Activated CD4-positive, alpha-beta memory T cell treated with anti-CD3 and anti-CD28 coated beads for 36 hours (primary cell): ENCODE data around the gene GPC5. TPM values are rescaled to one million over a fixed set of nuclear protein-coding genes. Genes with fewer than 3 reads are reported as not detected.
"Not testable (repeated sequence)": the region's sequence is repeated elsewhere in the genome, so short reads cannot be mapped to it uniquely, and the experiment has no call there.

Source experiments
- CTCF ChIA-PET: fragments of 350-600 bp; sonication (Branson Sonifier 250); formaldehyde crosslinking; loops from one replicate; lab custom pipeline; 2021; ENCODE audit warnings: antibody characterized with exemption, inconsistent platforms; lab: Charles Lee
- POLR2A ChIA-PET: fragments of 350-600 bp; sonication (Branson Sonifier 250); formaldehyde crosslinking; loops from one replicate; lab custom pipeline; 2021; ENCODE audit warnings: antibody characterized with exemption; lab: Charles Lee
- DNase-seq: peaks from one replicate; pipeline ENCODE4 v3.0.0-alpha.2; 2020
- H3K27ac Mint-ChIP-seq: one replicate; pipeline ENCODE4 v1.8.0; 2021; ENCODE audit warnings: mixed read lengths
- H3K27me3 Mint-ChIP-seq: one replicate; pipeline ENCODE4 v1.8.0; 2021; ENCODE audit warnings: mixed read lengths
- H3K36me3 Mint-ChIP-seq: one replicate; pipeline ENCODE4 v1.8.0; 2021; ENCODE audit warnings: mixed read lengths
- H3K4me1 Mint-ChIP-seq: one replicate; pipeline ENCODE4 v1.8.0; 2021; ENCODE audit warnings: low read depth, mixed read lengths
- H3K4me3 Mint-ChIP-seq: one replicate; pipeline ENCODE4 v1.8.0; 2021; ENCODE audit warnings: mild to moderate bottlenecking, mixed read lengths
- H3K9me3 Mint-ChIP-seq: one replicate; pipeline ENCODE4 v1.8.0; 2021; ENCODE audit warnings: mixed read lengths
- intact Hi-C: fragments of 100-400 bp; cut with micrococcal nuclease; formaldehyde crosslinking; loops from one replicate; pipeline ENCODE4 v1.15.1; 2023
- total RNA-seq, 2 experiments: library from RNA; stranded (reverse); gene quantifications; one replicate each; pipeline ENCODE4 v1.2.3, GENCODE V29; 2021

GPC5 gene
- total RNA-seq, 2 experiments from 2014 or later: 0.17 to 0.29 TPM

GRCh38 chr13:91785431-91786119 is 387.2 kb downstream of the GPC5 start:
- POLR2A ChIA-PET: no interaction called here
- no peak for DNase-seq
- Mint-ChIP-seq H3K36me3 (no peaks in the 10 kb centered on the region), H3K4me3 (no peak overlapping the region), H3K27ac (no peak overlapping the region), H3K4me1 (no peaks in the 10 kb centered on the region), H3K9me3 (no peaks in the 10 kb centered on the region), H3K27me3 (no peaks in the 10 kb centered on the region)
- intact Hi-C loops: no loop called here
- CTCF ChIA-PET: no interaction called here

DNA sequence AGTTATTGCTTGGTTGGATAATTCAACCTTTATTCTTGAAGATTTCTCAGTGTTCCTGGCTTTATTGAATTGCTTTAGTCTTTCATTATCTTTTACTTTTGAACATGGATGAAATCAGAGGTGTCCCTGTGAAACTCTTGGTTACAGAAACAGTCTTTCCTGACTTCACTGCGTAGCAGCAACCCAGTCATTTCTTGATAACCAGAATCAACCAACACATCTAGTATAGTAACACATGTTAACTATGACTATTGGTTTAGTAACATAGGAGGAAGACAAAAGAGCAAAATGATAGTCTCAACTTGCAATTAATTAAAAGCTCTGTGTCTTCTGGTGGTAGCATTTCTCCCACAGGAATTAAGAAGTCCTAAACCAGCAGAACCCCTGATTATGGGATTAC is 393.6 kb downstream of the GPC5 start:
- intact Hi-C loops: no loop called here
- no peaks in the 10 kb centered on the region for H3K27me3 Mint-ChIP-seq
- H3K36me3 Mint-ChIP-seq: no peaks in the 10 kb centered on the region
- no peak overlapping the region for H3K27ac Mint-ChIP-seq
- ChIA-PET CTCF (no interaction called here), POLR2A (no interaction called here)
- no peaks in the 10 kb centered on the region for H3K4me1 Mint-ChIP-seq
- H3K4me3 Mint-ChIP-seq: no peak overlapping the region
- H3K9me3 Mint-ChIP-seq: peaks cover 3% of the 10 kb centered on the region
- no peak for DNase-seq

DNA sequence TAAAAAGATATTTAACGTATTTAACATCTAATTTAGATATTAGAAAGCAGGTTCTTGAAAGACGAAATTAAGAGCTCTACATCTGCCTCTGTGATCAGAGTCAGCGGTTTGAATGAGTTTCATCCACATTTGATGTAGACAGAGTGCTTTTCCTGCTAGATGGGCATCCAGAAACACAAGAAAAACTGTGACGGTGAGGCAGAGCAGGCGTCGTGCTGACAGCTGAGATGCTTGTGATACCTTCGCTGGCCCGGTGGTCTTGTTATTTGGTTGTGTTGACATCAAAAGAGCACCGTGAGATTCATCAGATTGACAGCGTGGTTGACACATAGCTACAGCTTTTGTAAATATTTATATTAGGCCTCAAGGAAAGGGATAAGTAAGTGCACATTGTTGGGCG is 399.1 kb downstream of the GPC5 start:
- no peak overlapping the region for H3K4me3 Mint-ChIP-seq
- H3K27ac Mint-ChIP-seq: no peak overlapping the region
- CTCF ChIA-PET: no interaction called here
- no peaks in the 10 kb centered on the region for H3K36me3 Mint-ChIP-seq
- no peak for DNase-seq
- H3K9me3 Mint-ChIP-seq: peaks cover 13% of the 10 kb centered on the region
- POLR2A ChIA-PET: no interaction called here
- intact Hi-C loops: no loop called here
- no peaks in the 10 kb centered on the region for H3K27me3 Mint-ChIP-seq
- no peaks in the 10 kb centered on the region for H3K4me1 Mint-ChIP-seq

DNA sequence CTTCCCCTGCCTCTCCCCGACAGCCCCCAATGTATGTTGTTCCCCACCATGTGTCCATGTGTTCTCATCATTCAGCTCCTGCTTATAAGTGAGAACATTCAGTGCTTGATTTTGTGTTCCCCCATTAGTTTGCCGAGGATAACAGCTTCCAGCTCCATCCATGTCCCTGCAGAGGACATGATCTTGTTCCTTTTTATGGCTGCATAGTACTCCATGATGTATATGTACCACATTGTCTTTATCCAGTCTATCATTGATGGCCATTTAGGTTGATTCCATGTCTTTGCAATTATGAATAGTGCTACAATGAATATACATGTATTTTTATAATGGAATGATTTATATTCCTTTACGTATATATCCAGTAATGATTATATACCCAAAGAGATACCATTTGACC is 399.9 kb downstream of the GPC5 start:
- DNase-seq, H3K4me3 Mint-ChIP-seq, H3K27me3 Mint-ChIP-seq, intact Hi-C loops, H3K4me1 Mint-ChIP-seq, H3K36me3 Mint-ChIP-seq, CTCF ChIA-PET, H3K27ac Mint-ChIP-seq, POLR2A ChIA-PET: not testable (repeated sequence)
- peaks cover 13% of the 10 kb centered on the region for H3K9me3 Mint-ChIP-seq

GRCh38 chr13:91801772-91802171 is 403.4 kb downstream of the GPC5 start:
- intact Hi-C loops, H3K4me1 Mint-ChIP-seq, DNase-seq, H3K27ac Mint-ChIP-seq, H3K36me3 Mint-ChIP-seq, H3K27me3 Mint-ChIP-seq, CTCF ChIA-PET, H3K4me3 Mint-ChIP-seq: not testable (repeated sequence)
- POLR2A ChIA-PET: interaction anchor here (0.6 kb wide), 1 partner anchor 1331 kb away, joined by 3 read pairs; no protein-coding TSS in a partner anchor
- peaks cover 10% of the 10 kb centered on the region for H3K9me3 Mint-ChIP-seq

- Mint-ChIP-seq H3K27me3 (no peaks in the 10 kb centered on the region), H3K9me3 (peaks cover 10% of the 10 kb centered on the region), H3K4me3 (no peak overlapping the region), H3K4me1 (no peaks in the 10 kb centered on the region), H3K36me3 (no peaks in the 10 kb centered on the region), H3K27ac (no peak overlapping the region)
- ChIA-PET CTCF (no interaction called here), POLR2A (no interaction called here)
- DNase-seq: no peak
- intact Hi-C loops: no loop called here
Observed at GRCh38 chr13:91802957-91803356, 404.5 kb downstream of the GPC5 start.

- H3K4me1 Mint-ChIP-seq: no peaks in the 10 kb centered on the region
- H3K27me3 Mint-ChIP-seq: no peaks in the 10 kb centered on the region
- no peaks in the 10 kb centered on the region for H3K36me3 Mint-ChIP-seq
- intact Hi-C loops: no loop called here
- CTCF ChIA-PET: no interaction called here
- POLR2A ChIA-PET: no interaction called here
- no peaks in the 10 kb centered on the region for H3K9me3 Mint-ChIP-seq
- no peak for DNase-seq
- no peak overlapping the region for H3K4me3 Mint-ChIP-seq
- no peak overlapping the region for H3K27ac Mint-ChIP-seq
Observed at GRCh38 chr13:91804724-91805123, 406.3 kb downstream of the GPC5 start.

- Mint-ChIP-seq H3K4me3 (no peak overlapping the region), H3K4me1 (no peaks in the 10 kb centered on the region), H3K9me3 (no peaks in the 10 kb centered on the region), H3K36me3 (no peaks in the 10 kb centered on the region), H3K27me3 (no peaks in the 10 kb centered on the region), H3K27ac (no peak overlapping the region)
- ChIA-PET CTCF (no interaction called here), POLR2A (no interaction called here)
- intact Hi-C loops: no loop called here
- no peak for DNase-seq
Observed at GRCh38 chr13:91805605-91806004, 407.2 kb downstream of the GPC5 start.

DNA sequence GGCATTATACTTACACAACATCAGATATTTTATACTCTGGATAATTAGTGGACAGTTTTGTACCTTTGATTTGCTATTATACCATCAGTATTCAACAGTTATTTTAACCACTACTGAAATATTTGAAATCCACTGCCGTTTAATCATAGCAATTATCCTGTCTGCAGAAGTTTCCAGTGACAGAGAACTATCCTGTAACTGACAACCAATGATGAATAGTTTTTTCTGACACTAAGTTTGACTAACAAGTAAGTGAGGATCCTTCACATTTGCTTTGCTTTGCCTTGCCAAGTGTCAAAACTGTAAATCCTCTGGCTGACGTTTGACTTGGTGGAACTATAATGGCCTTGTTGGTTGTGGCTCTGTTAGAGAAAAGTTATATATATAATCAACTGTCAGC is 410.7 kb downstream of the GPC5 start:
- Mint-ChIP-seq H3K36me3 (no peaks in the 10 kb centered on the region), H3K27ac (no peak overlapping the region), H3K4me3 (no peak overlapping the region), H3K9me3 (no peaks in the 10 kb centered on the region), H3K27me3 (no peaks in the 10 kb centered on the region), H3K4me1 (no peaks in the 10 kb centered on the region)
- CTCF ChIA-PET: no interaction called here
- POLR2A ChIA-PET: no interaction called here
- intact Hi-C loops: no loop called here
- no peak for DNase-seq

- H3K9me3 Mint-ChIP-seq: no peaks in the 10 kb centered on the region
- POLR2A ChIA-PET: no interaction called here
- intact Hi-C loops: no loop called here
- no peaks in the 10 kb centered on the region for H3K27me3 Mint-ChIP-seq
- H3K36me3 Mint-ChIP-seq: no peaks in the 10 kb centered on the region
- DNase-seq: no peak
- CTCF ChIA-PET: no interaction called here
- no peaks in the 10 kb centered on the region for H3K4me1 Mint-ChIP-seq
- no peak overlapping the region for H3K27ac Mint-ChIP-seq
- no peak overlapping the region for H3K4me3 Mint-ChIP-seq
Observed at GRCh38 chr13:91813253-91813652, 414.8 kb downstream of the GPC5 start.

DNA sequence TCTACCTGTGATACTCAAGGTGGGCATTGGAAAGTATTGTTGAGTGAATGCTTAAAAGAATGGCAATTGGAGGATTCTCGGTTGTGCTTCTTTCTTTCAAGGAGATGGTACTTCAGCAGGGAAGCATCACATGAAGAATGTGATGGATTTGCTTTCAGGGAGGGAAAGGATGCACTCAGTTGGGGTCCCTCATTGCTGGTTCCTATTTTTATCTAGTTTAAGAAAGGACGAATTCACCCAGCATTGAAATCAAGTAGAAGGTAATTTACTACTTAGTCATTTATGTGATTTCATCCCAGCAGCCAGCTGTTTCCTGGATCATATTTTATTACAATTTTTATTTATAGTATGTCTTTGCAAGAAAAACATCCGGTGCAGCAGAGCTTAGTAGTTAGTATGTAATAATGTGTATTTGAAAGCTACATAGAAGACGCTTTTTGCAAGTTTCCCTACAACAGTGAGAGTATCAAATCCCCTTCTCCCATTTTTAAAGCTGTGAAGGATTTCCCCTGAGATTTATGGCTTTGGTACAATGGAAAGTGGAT is 417.9 kb downstream of the GPC5 start:
- POLR2A ChIA-PET: no interaction called here
- intact Hi-C loops: no loop called here
- H3K27ac Mint-ChIP-seq: no peak overlapping the region
- H3K4me3 Mint-ChIP-seq: no peak overlapping the region
- DNase-seq: no peak
- no peaks in the 10 kb centered on the region for H3K27me3 Mint-ChIP-seq
- H3K9me3 Mint-ChIP-seq: no peaks in the 10 kb centered on the region
- H3K36me3 Mint-ChIP-seq: no peaks in the 10 kb centered on the region
- no peaks in the 10 kb centered on the region for H3K4me1 Mint-ChIP-seq
- CTCF ChIA-PET: no interaction called here

DNA sequence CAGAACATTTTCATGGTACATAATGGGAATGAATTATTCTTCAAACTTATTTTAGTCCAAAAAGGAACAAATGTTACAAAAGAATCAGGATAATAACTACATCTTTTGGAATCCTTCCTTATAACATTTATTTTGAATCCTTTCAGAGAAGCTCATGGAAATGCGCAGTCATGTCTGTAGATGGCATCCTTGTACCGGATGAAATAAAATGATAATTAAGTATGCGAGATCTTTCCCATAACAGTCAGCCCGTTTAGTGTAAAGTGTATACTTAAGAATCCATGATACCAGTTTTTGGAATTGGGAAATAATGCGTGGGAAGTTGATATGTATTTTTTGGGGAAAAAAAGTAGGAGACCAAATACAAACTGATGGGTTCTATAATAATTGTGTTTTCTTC is 418.8 kb downstream of the GPC5 start:
- Mint-ChIP-seq H3K4me3 (no peak overlapping the region), H3K27me3 (no peaks in the 10 kb centered on the region), H3K36me3 (no peaks in the 10 kb centered on the region), H3K27ac (no peak overlapping the region), H3K9me3 (no peaks in the 10 kb centered on the region), H3K4me1 (no peaks in the 10 kb centered on the region)
- DNase-seq: no peak
- ChIA-PET CTCF (no interaction called here), POLR2A (no interaction called here)
- intact Hi-C loops: no loop called here

DNA sequence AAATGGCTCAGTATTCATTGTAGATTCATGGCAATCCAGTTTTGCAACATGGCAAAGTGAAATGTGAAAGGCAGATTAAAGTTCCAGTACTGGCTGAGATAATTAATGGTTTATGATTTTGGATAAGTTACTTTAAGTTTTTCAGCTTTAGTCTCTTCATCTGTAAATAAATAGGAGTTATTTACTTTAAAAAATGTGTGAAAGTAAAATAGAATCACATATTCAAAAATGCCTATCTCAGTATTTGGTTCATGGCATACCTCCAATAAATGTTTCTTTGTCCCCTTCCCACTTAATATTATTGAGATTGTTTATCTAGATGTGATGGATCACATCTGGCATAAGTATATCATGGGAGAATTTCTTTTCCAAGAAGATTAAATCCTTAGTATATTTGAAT is 426.0 kb downstream of the GPC5 start:
- Mint-ChIP-seq H3K36me3 (no peaks in the 10 kb centered on the region), H3K4me1 (no peaks in the 10 kb centered on the region), H3K4me3 (no peak overlapping the region), H3K27ac (no peak overlapping the region), H3K27me3 (no peaks in the 10 kb centered on the region), H3K9me3 (peaks cover 4% of the 10 kb centered on the region)
- DNase-seq: no peak
- POLR2A ChIA-PET: no interaction called here
- intact Hi-C loops: no loop called here
- CTCF ChIA-PET: no interaction called here
